T-helper 1 cell treated with Interleukin-12 subunit alpha and Interleukin-12 subunit beta and Interleukin-4 antibody, amounts not matched to agents 30 μg/mL and 1 μg/mL, for 36 hours (primary cell): ENCODE measurements around the gene KCNJ5.
"Not testable (repeated sequence)": the region's sequence is repeated elsewhere in the genome, so short reads cannot be mapped to it uniquely, and the experiment has no call there.

Source experiments
- H3K27ac Mint-ChIP-seq: one replicate; pipeline ENCODE4 v1.8.0; 2021; ENCODE audit warnings: mild to moderate bottlenecking, mixed read lengths
- H3K27me3 Mint-ChIP-seq: one replicate; pipeline ENCODE4 v1.8.0; 2021; ENCODE audit warnings: low read depth, mixed read lengths
- H3K36me3 Mint-ChIP-seq: one replicate; pipeline ENCODE4 v1.8.0; 2021; ENCODE audit warnings: low read depth, mixed read lengths
- H3K4me1 Mint-ChIP-seq: one replicate; pipeline ENCODE4 v1.8.0; 2021; ENCODE audit warnings: low read depth, mixed read lengths
- H3K4me3 Mint-ChIP-seq: one replicate; pipeline ENCODE4 v1.8.0; 2021; ENCODE audit warnings: mild to moderate bottlenecking, moderate library complexity, mixed read lengths
- H3K9me3 Mint-ChIP-seq: one replicate; pipeline ENCODE4 v1.8.0; 2021; ENCODE audit warnings: mixed read lengths

KCNJ5 gene

GRCh38 chr11:128909438-128910125, 18.4 kb downstream of the KCNJ5 start:
- peaks cover 53% of the 10 kb centered on the region for H3K27me3 Mint-ChIP-seq
- H3K27ac Mint-ChIP-seq, result no peak overlapping the region
- H3K9me3 Mint-ChIP-seq, result no peaks in the 10 kb centered on the region
- H3K4me1 Mint-ChIP-seq, result no peaks in the 10 kb centered on the region
- no peaks in the 10 kb centered on the region for H3K36me3 Mint-ChIP-seq
- H3K4me3 Mint-ChIP-seq, result no peak overlapping the region

- H3K4me3 Mint-ChIP-seq, result no peak overlapping the region
- no peak overlapping the region for H3K27ac Mint-ChIP-seq
- H3K4me1 Mint-ChIP-seq, result no peaks in the 10 kb centered on the region
- peaks cover 47% of the 10 kb centered on the region for H3K27me3 Mint-ChIP-seq
- no peaks in the 10 kb centered on the region for H3K9me3 Mint-ChIP-seq
- H3K36me3 Mint-ChIP-seq, result no peaks in the 10 kb centered on the region
Measured at GRCh38 chr11:128910576-128910975, 19.4 kb downstream of the KCNJ5 start.

GRCh38 chr11:128911239-128911638, 20.1 kb downstream of the KCNJ5 start:
- peaks cover 41% of the 10 kb centered on the region for H3K27me3 Mint-ChIP-seq

GRCh38 chr11:128911701-128912100, 20.5 kb downstream of the KCNJ5 start:
- Mint-ChIP-seq H3K36me3 (no peaks in the 10 kb centered on the region), H3K27me3 (peaks cover 38% of the 10 kb centered on the region), H3K27ac (no peak overlapping the region), H3K9me3 (no peaks in the 10 kb centered on the region), H3K4me3 (no peak overlapping the region), H3K4me1 (no peaks in the 10 kb centered on the region)

More at GRCh38 chr11:128911239-128911638, 20.1 kb downstream of the KCNJ5 start:
- Mint-ChIP-seq H3K4me3 (no peak overlapping the region), H3K9me3 (no peaks in the 10 kb centered on the region), H3K36me3 (no peaks in the 10 kb centered on the region), H3K4me1 (no peaks in the 10 kb centered on the region), H3K27ac (no peak overlapping the region)

GRCh38 chr11:128913806-128914205, 22.6 kb downstream of the KCNJ5 start:
- no peaks in the 10 kb centered on the region for H3K9me3 Mint-ChIP-seq
- H3K27me3 Mint-ChIP-seq, result peaks cover 20% of the 10 kb centered on the region
- H3K36me3 Mint-ChIP-seq, result no peaks in the 10 kb centered on the region
- H3K27ac Mint-ChIP-seq, result no peak overlapping the region
- H3K4me3 Mint-ChIP-seq, result no peak overlapping the region
- H3K4me1 Mint-ChIP-seq, result no peaks in the 10 kb centered on the region

- Mint-ChIP-seq H3K36me3 (no peaks in the 10 kb centered on the region), H3K27ac (no peak overlapping the region), H3K4me3 (no peak overlapping the region), H3K27me3 (peaks cover 14% of the 10 kb centered on the region), H3K9me3 (no peaks in the 10 kb centered on the region), H3K4me1 (peaks cover 3% of the 10 kb centered on the region)
Measured at GRCh38 chr11:128914216-128915148, 23.3 kb downstream of the KCNJ5 start.

GRCh38 chr11:128915149-128915521, 24.0 kb downstream of the KCNJ5 start:
- H3K27ac Mint-ChIP-seq, result no peak overlapping the region
- no peaks in the 10 kb centered on the region for H3K36me3 Mint-ChIP-seq
- H3K4me1 Mint-ChIP-seq, result peaks cover 3% of the 10 kb centered on the region
- H3K27me3 Mint-ChIP-seq, result peaks cover 8% of the 10 kb centered on the region
- no peak overlapping the region for H3K4me3 Mint-ChIP-seq
- no peaks in the 10 kb centered on the region for H3K9me3 Mint-ChIP-seq

- H3K4me1 Mint-ChIP-seq, result peaks cover 3% of the 10 kb centered on the region
- peaks cover 6% of the 10 kb centered on the region for H3K27me3 Mint-ChIP-seq
- no peak overlapping the region for H3K4me3 Mint-ChIP-seq
- no peaks in the 10 kb centered on the region for H3K9me3 Mint-ChIP-seq
- H3K27ac Mint-ChIP-seq, result no peak overlapping the region
- H3K36me3 Mint-ChIP-seq, result no peaks in the 10 kb centered on the region
Measured at GRCh38 chr11:128916037-128916572, 24.9 kb downstream of the KCNJ5 start.

GRCh38 chr11:128916681-128917080, 25.5 kb downstream of the KCNJ5 start:
- peaks cover 8% of the 10 kb centered on the region for H3K27me3 Mint-ChIP-seq
- H3K9me3 Mint-ChIP-seq, result no peaks in the 10 kb centered on the region
- H3K4me3 Mint-ChIP-seq, result no peak overlapping the region
- no peak overlapping the region for H3K27ac Mint-ChIP-seq
- H3K4me1 Mint-ChIP-seq, result peaks cover 3% of the 10 kb centered on the region
- no peaks in the 10 kb centered on the region for H3K36me3 Mint-ChIP-seq

- Mint-ChIP-seq H3K4me3 (no peak overlapping the region), H3K27ac (peak overlapping the region; percentile 27), H3K36me3 (no peaks in the 10 kb centered on the region), H3K4me1 (peaks cover 3% of the 10 kb centered on the region), H3K27me3 (peaks cover 8% of the 10 kb centered on the region), H3K9me3 (no peaks in the 10 kb centered on the region)
Measured at GRCh38 chr11:128917144-128917724, 26.1 kb downstream of the KCNJ5 start.

GRCh38 chr11:128919216-128919615, 28.1 kb downstream of the KCNJ5 start:
- H3K9me3 Mint-ChIP-seq, result no peaks in the 10 kb centered on the region

GRCh38 chr11:128919635-128920034, 28.5 kb downstream of the KCNJ5 start:
- not testable (repeated sequence) for H3K4me1 Mint-ChIP-seq, H3K36me3 Mint-ChIP-seq, H3K27me3 Mint-ChIP-seq, H3K9me3 Mint-ChIP-seq, H3K4me3 Mint-ChIP-seq, H3K27ac Mint-ChIP-seq

More at GRCh38 chr11:128919216-128919615, 28.1 kb downstream of the KCNJ5 start:
- peaks cover 3% of the 10 kb centered on the region for H3K4me1 Mint-ChIP-seq
- H3K36me3 Mint-ChIP-seq, result no peaks in the 10 kb centered on the region
- H3K27ac Mint-ChIP-seq, result peak overlapping the region; percentile 47
- H3K4me3 Mint-ChIP-seq, result no peak overlapping the region
- peaks cover 8% of the 10 kb centered on the region for H3K27me3 Mint-ChIP-seq

- H3K4me3 Mint-ChIP-seq, result no peak overlapping the region
- no peak overlapping the region for H3K27ac Mint-ChIP-seq
- H3K4me1 Mint-ChIP-seq, result peaks cover 3% of the 10 kb centered on the region
- H3K27me3 Mint-ChIP-seq, result peaks cover 8% of the 10 kb centered on the region
- H3K9me3 Mint-ChIP-seq, result no peaks in the 10 kb centered on the region
- H3K36me3 Mint-ChIP-seq, result no peaks in the 10 kb centered on the region
Measured at GRCh38 chr11:128920666-128921065, 29.5 kb downstream of the KCNJ5 start.

GRCh38 chr11:128921793-128922192, 30.6 kb downstream of the KCNJ5 start:
- H3K9me3 Mint-ChIP-seq, result no peaks in the 10 kb centered on the region
- H3K4me1 Mint-ChIP-seq, result peaks cover 3% of the 10 kb centered on the region
- no peak overlapping the region for H3K4me3 Mint-ChIP-seq
- H3K27ac Mint-ChIP-seq, result no peak overlapping the region
- no peaks in the 10 kb centered on the region for H3K36me3 Mint-ChIP-seq
- peaks cover 8% of the 10 kb centered on the region for H3K27me3 Mint-ChIP-seq
